Measurements from ENCODE around the gene TOP3B.

DNA sequence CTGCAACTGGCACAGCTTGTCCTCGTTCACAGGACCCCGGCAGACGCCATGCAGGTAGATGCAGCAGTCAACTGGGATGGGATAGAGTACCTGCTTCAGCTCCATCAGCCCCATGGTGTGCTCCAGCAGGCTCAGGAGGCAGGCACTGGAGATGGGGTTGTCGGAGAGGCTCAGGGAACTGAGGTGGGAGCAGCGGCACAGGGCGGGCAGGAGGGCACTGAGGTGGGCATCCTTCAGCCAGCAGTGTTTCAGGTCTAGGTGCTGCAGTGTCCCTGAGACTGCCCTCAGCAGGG lies 8.7 kb upstream of the TOP3B start:
- TF ChIP-seq REST (IDR thresholded peaks at IDR 0.05) (no peak), CTCF (IDR thresholded peaks at IDR 0.05; ENCODE audit: low read depth, low read length, missing input control) (no peak), EGR1 (IDR thresholded peaks at IDR 0.05; ENCODE audit: low read depth in 2 of 2) (no peak), ATF3 (IDR thresholded peaks at IDR 0.05) (no peak), TAF1 (conservative IDR thresholded peaks at IDR 0.05) (no peak), MAX (IDR thresholded peaks at IDR 0.05) (no peak), JUND (IDR thresholded peaks at IDR 0.05) (no peak), GABPA (IDR thresholded peaks at IDR 0.05 in 1 of 2, conservative IDR thresholded peaks at IDR 0.05 in 1 of 2) (no peak), HNF4A (conservative IDR thresholded peaks at IDR 0.05) (no peak)

Measured in liver (tissue), 3 donors.